Endometrium (tissue), 2 donors: ENCODE measurements around the gene CORO2A.
"Not testable (repeated sequence)": the region's sequence is repeated elsewhere in the genome, so short reads cannot be mapped to it uniquely, and the experiment has no call there.

ENCODE experiments used
- FAIRE-seq: peaks from 2 replicates; lab custom pipeline; 2012; peaks lifted over from hg19 to GRCh38; lab: Jason Lieb, UNC
- donor health status: control.
- donor health status: control.

Gene CORO2A

GRCh38 chr9:98191671-98192502 lies 550 bp downstream of the CORO2A start:
- no peak for FAIRE-seq

GRCh38 chr9:98191181-98191608 lies 1.2 kb downstream of the CORO2A start:
- no peak for FAIRE-seq

- no peak for FAIRE-seq
Measured at GRCh38 chr9:98190757-98191105, 1.7 kb downstream of the CORO2A start.

GRCh38 chr9:98189412-98189811 lies 3.0 kb downstream of the CORO2A start:
- FAIRE-seq: no peak

GRCh38 chr9:98187926-98188325 lies 4.5 kb downstream of the CORO2A start:
- FAIRE-seq: no peak

GRCh38 chr9:98186236-98186635 lies 6.2 kb downstream of the CORO2A start:
- no peak for FAIRE-seq

GRCh38 chr9:98185611-98186171 lies 6.7 kb downstream of the CORO2A start:
- FAIRE-seq: no peak

- FAIRE-seq: no peak
Measured at GRCh38 chr9:98185021-98185567, 7.3 kb downstream of the CORO2A start.

GRCh38 chr9:98184326-98184725 lies 8.1 kb downstream of the CORO2A start:
- no peak for FAIRE-seq

GRCh38 chr9:98182889-98183599 lies 9.4 kb downstream of the CORO2A start:
- FAIRE-seq: no peak

- no peak for FAIRE-seq
Measured at GRCh38 chr9:98182069-98182820, 10.2 kb downstream of the CORO2A start.

- no peak for FAIRE-seq
Measured at GRCh38 chr9:98181746-98182068, 10.7 kb downstream of the CORO2A start.

GRCh38 chr9:98180996-98181395 lies 11.4 kb downstream of the CORO2A start:
- no peak for FAIRE-seq

GRCh38 chr9:98178874-98179850 lies 13.3 kb downstream of the CORO2A start:
- FAIRE-seq: no peak

GRCh38 chr9:98176391-98177259 lies 15.8 kb downstream of the CORO2A start:
- FAIRE-seq: no peak

- no peak for FAIRE-seq
Measured at GRCh38 chr9:98175762-98176161, 16.7 kb downstream of the CORO2A start.

- no peak for FAIRE-seq
Measured at GRCh38 chr9:98175028-98175569, 17.3 kb downstream of the CORO2A start.

- FAIRE-seq: not testable (repeated sequence)
Measured at GRCh38 chr9:98174502-98174918, 17.9 kb downstream of the CORO2A start.

- no peak for FAIRE-seq
Measured at GRCh38 chr9:98173181-98173580, 19.3 kb downstream of the CORO2A start.

- no peak for FAIRE-seq
Measured at GRCh38 chr9:98172604-98173003, 19.8 kb downstream of the CORO2A start.
